Dendritic cell treated with granulocyte-macrophage colony-stimulating factor and Interleukin-4, amounts not matched to agents 40 ng/mL and 50 ng/mL, for 4 days (primary cell): ENCODE data around the gene DNAJB13.
"Not testable (repeated sequence)": the region's sequence is repeated elsewhere in the genome, so short reads cannot be mapped to it uniquely, and the experiment has no call there.

ENCODE experiments used
- H3K27ac Mint-ChIP-seq: one replicate; pipeline ENCODE4 v1.8.0; 2022; ENCODE audit warnings: mild to moderate bottlenecking, mixed read lengths
- H3K27me3 Mint-ChIP-seq: one replicate; pipeline ENCODE4 v1.8.0; 2022; ENCODE audit warnings: mild to moderate bottlenecking, mixed read lengths
- H3K36me3 Mint-ChIP-seq: one replicate; pipeline ENCODE4 v1.8.0; 2022; ENCODE audit warnings: low read depth, mixed read lengths
- H3K4me1 Mint-ChIP-seq: one replicate; pipeline ENCODE4 v1.8.0; 2022; ENCODE audit warnings: low read depth, mixed read lengths
- H3K4me3 Mint-ChIP-seq: one replicate; pipeline ENCODE4 v1.8.0; 2022; ENCODE audit warnings: mild to moderate bottlenecking, moderate library complexity, mixed read lengths
- H3K9me3 Mint-ChIP-seq: one replicate; pipeline ENCODE4 v1.8.0; 2022; ENCODE audit warnings: mixed read lengths
- intact Hi-C: fragments of 100-400 bp; cut with micrococcal nuclease; formaldehyde crosslinking; loops from one replicate; pipeline ENCODE4 v1.15.0; 2022

DNAJB13 gene

GRCh38 chr11:73976451-73977151 is 25.8 kb downstream of the DNAJB13 start:
- peaks cover 89% of the 10 kb centered on the region for H3K36me3 Mint-ChIP-seq
- intact Hi-C loops: no loop called here

GRCh38 chr11:73977856-73978519 is 27.2 kb downstream of the DNAJB13 start:
- Mint-ChIP-seq H3K27ac (peak overlapping the region; percentile 97), H3K27me3 (no peaks in the 10 kb centered on the region), H3K36me3 (peaks cover 100% of the 10 kb centered on the region), H3K9me3 (no peaks in the 10 kb centered on the region), H3K4me3 (peak overlapping the region; percentile 30), H3K4me1 (peaks cover 88% of the 10 kb centered on the region)
- intact Hi-C loops: no loop called here

More at GRCh38 chr11:73976451-73977151, 25.8 kb downstream of the DNAJB13 start:
- Mint-ChIP-seq H3K27ac (peak overlapping the region; percentile 75), H3K27me3 (no peaks in the 10 kb centered on the region), H3K4me3 (peak overlapping the region; percentile 9), H3K4me1 (peaks cover 89% of the 10 kb centered on the region), H3K9me3 (no peaks in the 10 kb centered on the region)

DNA sequence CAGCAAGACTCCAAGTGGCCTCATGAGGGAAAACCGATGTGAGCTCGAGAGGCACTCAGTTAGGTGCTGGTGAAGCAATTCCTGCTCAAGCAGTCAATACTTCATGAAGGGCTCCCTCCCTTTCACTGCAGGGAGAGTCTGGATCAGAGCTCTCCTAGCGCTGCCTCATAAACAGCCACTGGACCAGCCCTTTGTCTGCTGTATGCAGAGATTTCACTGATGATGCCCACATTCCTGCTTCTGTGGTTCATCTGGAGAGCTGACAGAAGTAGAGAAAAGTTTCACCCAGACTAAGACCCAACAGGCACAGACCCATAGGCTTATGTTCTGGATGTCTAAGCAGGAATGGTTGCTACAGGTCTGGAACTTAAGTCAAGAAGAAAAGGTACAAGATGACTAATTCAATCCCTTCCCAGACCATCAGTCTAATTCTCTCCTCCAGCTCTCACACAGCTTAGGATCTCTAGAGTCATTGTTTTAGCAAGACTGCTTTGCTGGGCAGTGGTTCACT is 27.8 kb downstream of the DNAJB13 start:
- Mint-ChIP-seq H3K27me3 (no peaks in the 10 kb centered on the region), H3K4me1 (peaks cover 88% of the 10 kb centered on the region), H3K9me3 (no peaks in the 10 kb centered on the region), H3K36me3 (peaks cover 96% of the 10 kb centered on the region), H3K27ac (peak overlapping the region; percentile 97), H3K4me3 (peak overlapping the region; percentile 96)
- intact Hi-C loops: no loop called here

GRCh38 chr11:73980001-73980961 is 29.5 kb downstream of the DNAJB13 start:
- H3K4me3 Mint-ChIP-seq: peak overlapping the region; percentile 96
- no peaks in the 10 kb centered on the region for H3K9me3 Mint-ChIP-seq
- peaks cover 80% of the 10 kb centered on the region for H3K36me3 Mint-ChIP-seq
- intact Hi-C loops: loop anchor here (2.0 to 5.0 kb wide), 2 partner anchors 45 to 192 kb away; partner anchors contain the start of genes C2CD3 and PPME1
- no peaks in the 10 kb centered on the region for H3K27me3 Mint-ChIP-seq
- peak overlapping the region; percentile 97 for H3K27ac Mint-ChIP-seq
- peaks cover 77% of the 10 kb centered on the region for H3K4me1 Mint-ChIP-seq

- Mint-ChIP-seq H3K27ac (peak overlapping the region; percentile 97), H3K4me3 (peak overlapping the region; percentile 96), H3K36me3 (peaks cover 70% of the 10 kb centered on the region), H3K9me3 (no peaks in the 10 kb centered on the region), H3K27me3 (no peaks in the 10 kb centered on the region), H3K4me1 (peaks cover 67% of the 10 kb centered on the region)
- intact Hi-C loops: loop anchor here (2.0 to 5.0 kb wide), 2 partner anchors 44 to 191 kb away; partner anchors contain the start of genes C2CD3 and PPME1
These were observed 30.4 kb downstream of the DNAJB13 start for GRCh38 chr11:73981051-73981805.

DNA sequence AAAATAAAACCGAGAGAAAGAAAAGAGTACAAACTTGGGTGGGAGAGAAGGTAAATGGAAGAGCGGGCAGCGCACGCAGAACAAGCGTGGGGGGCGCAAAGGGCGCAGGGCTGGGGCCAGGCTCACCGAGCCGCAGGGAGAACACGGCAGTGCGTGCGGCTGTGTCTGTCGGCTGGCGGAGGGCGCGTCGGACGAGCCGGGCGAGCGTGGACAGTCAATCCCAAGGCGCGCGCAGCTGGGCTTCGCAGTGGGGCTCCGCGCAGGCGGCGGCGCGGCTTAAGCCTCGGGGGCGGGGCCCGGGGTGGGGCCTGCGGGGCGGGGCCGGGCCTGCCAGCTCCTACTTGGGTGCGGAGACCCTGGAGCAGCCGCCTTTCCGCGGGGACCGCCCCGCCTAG is 31.8 kb downstream of the DNAJB13 start, which contains the start of gene UCP2:
UCP2 (minus strand) TSS at position 249 of the 395 bp plus-strand sequence. CDS start 4,465 bp downstream, outside the sequence.
- H3K27me3 Mint-ChIP-seq: no peaks in the 10 kb centered on the region
- intact Hi-C loops: loop anchor here (5.0 kb wide), 1 partner anchor 190 kb away; the partner anchor contains the start of genes C2CD3 and PPME1
- H3K36me3 Mint-ChIP-seq: peaks cover 57% of the 10 kb centered on the region
- peak within 1 kb of the TSS; percentile 96 for H3K4me3 Mint-ChIP-seq
- H3K9me3 Mint-ChIP-seq: no peaks in the 10 kb centered on the region
- H3K4me1 Mint-ChIP-seq: peaks cover 54% of the 10 kb centered on the region
- H3K27ac Mint-ChIP-seq: peak within 1 kb of the TSS; percentile 97

GRCh38 chr11:73982990-73983740 is 32.3 kb downstream of the DNAJB13 start:
- Mint-ChIP-seq H3K27ac (peak overlapping the region; percentile 97), H3K27me3 (no peaks in the 10 kb centered on the region), H3K4me3 (peak overlapping the region; percentile 96), H3K36me3 (peaks cover 51% of the 10 kb centered on the region), H3K4me1 (peaks cover 48% of the 10 kb centered on the region), H3K9me3 (no peaks in the 10 kb centered on the region)
- intact Hi-C loops: loop anchor here (1.0 to 5.0 kb wide), 2 partner anchors 12 to 189 kb away; partner anchors contain the start of genes C2CD3 and PPME1

DNA sequence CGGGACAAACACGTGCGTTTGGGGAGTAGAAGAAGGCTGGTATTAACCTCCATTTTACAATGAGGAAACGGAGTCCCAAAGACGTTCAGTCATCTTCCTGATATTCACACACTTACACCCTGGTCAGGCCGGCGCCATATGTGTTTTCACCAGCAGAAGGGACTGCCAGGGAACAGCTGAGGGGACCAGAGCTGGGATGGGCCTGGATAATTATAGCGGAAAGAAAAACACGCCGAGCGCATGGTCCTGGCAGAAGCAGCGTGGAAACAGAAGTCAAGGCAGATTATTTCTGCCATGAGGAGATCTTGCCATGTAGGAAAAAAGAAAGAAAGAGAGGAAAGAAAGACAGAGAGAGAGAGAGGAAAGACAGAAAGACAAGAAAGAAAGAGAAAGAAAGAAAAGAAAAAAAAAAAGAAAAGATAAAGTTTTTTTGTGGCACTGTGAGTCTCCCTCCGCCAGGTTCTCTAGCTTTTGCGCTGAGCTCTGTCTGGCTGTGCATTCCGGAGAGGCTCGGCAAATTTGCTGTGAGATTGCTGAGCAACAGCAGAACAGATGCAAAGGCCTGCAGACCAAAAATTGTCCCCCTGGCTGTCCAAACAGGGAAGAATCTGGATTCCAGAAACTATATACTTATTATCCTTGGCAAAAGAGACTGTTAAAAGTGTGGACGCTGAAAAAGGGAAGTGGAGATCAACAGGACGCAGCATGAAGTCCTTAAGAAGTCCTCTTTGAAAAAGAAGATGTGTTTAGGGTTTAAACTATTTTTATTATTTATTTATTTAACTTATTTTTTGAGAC is 33.1 kb downstream of the DNAJB13 start:
- no peaks in the 10 kb centered on the region for H3K27me3 Mint-ChIP-seq
- no peaks in the 10 kb centered on the region for H3K9me3 Mint-ChIP-seq
- peak overlapping the region; percentile 96 for H3K4me3 Mint-ChIP-seq
- H3K4me1 Mint-ChIP-seq: peaks cover 41% of the 10 kb centered on the region
- intact Hi-C loops: loop anchor here (1.0 to 5.0 kb wide), 2 partner anchors 11 to 188 kb away; partner anchors contain the start of genes C2CD3 and PPME1
- H3K27ac Mint-ChIP-seq: peak overlapping the region; percentile 97
- peaks cover 43% of the 10 kb centered on the region for H3K36me3 Mint-ChIP-seq

GRCh38 chr11:73985661-73986060 is 34.8 kb downstream of the DNAJB13 start:
- intact Hi-C loops, H3K4me3 Mint-ChIP-seq, H3K27me3 Mint-ChIP-seq, H3K9me3 Mint-ChIP-seq, H3K27ac Mint-ChIP-seq: not testable (repeated sequence)
- Mint-ChIP-seq H3K36me3 (peaks cover 26% of the 10 kb centered on the region), H3K4me1 (peaks cover 24% of the 10 kb centered on the region)

DNA sequence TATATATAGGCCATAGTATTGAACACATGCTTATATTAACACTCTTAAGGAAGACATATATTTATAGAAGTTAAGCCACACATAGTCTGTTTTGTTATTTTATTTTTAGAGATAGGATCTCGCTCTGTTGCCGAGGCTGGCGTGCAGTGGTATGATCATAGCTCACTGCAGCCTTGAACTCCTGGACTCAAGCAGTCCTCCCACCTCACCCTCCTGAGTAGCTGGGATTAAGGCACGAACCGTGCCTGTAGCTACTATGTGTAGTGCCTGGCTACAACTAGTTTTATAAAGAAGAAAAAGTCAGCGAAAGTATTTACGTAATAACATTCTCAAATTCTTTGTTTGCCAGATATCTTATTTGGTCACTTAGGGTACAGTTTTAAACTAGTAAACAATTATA is 37.4 kb downstream of the DNAJB13 start:
- Mint-ChIP-seq H3K4me3 (no peak overlapping the region), H3K9me3 (no peaks in the 10 kb centered on the region), H3K27me3 (no peaks in the 10 kb centered on the region), H3K27ac (no peak overlapping the region), H3K36me3 (peaks cover under 1% of the 10 kb centered on the region), H3K4me1 (peaks cover 9% of the 10 kb centered on the region)
- intact Hi-C loops: no loop called here

DNA sequence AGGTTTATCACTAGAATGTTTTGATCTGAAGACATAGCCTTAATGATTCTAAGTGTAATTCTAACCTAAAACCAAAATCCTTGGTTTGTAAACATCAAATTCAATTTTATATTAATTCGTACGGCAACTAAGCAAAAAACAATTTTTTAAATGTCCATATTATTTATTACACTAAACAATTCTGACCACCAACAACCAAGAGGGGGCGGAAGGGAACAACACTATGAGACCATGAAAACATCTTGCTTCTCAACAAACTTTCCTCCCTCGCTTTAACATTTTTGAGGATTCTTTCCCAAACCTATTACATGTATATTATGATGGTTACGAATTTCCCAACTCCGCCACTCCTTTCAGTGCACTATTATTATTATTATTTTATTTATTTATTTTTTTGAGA is 38.3 kb downstream of the DNAJB13 start:
- H3K9me3 Mint-ChIP-seq: no peaks in the 10 kb centered on the region
- no peak overlapping the region for H3K27ac Mint-ChIP-seq
- no peaks in the 10 kb centered on the region for H3K36me3 Mint-ChIP-seq
- H3K4me3 Mint-ChIP-seq: no peak overlapping the region
- H3K4me1 Mint-ChIP-seq: peaks cover under 1% of the 10 kb centered on the region
- no peaks in the 10 kb centered on the region for H3K27me3 Mint-ChIP-seq
- intact Hi-C loops: no loop called here
